ENCODE data around the gene IGF1R. TPM values are rescaled to one million over a fixed set of nuclear protein-coding genes. Genes with fewer than 3 reads are reported as not detected.

Gene IGF1R
- total and polyA plus RNA-seq, 2 of the 13 experiments (the other 11 are each of a cell fraction or from before 2014, with no cell fraction given) = 15.9 to 18.4 TPM

GRCh38 chr15:98727115-98728040 lies 79.0 kb downstream of the IGF1R start (continued):
- TF ChIP-seq ETS1 (CRISPR knock-in tag; IDR thresholded peaks at IDR 0.05) (no peak), ZNF773 (CRISPR knock-in tag; IDR thresholded peaks at IDR 0.05; ENCODE audit: borderline replicate concordance) (no peak), KDM2A (CRISPR knock-in tag; IDR thresholded peaks at IDR 0.05; ENCODE audit: borderline replicate concordance, low read depth) (peak; percentile 73; the same call in 1 of the 2 replicates), DR1 (CRISPR knock-in tag; IDR thresholded peaks at IDR 0.05) (no peak), PBX3 (CRISPR knock-in tag; IDR thresholded peaks at IDR 0.05; ENCODE audit: borderline replicate concordance) (no peak), CHCHD3 (CRISPR knock-in tag; IDR thresholded peaks at IDR 0.05) (no peak), ZNF777 (CRISPR knock-in tag; IDR thresholded peaks at IDR 0.05) (no peak), HNF4G (IDR thresholded peaks at IDR 0.05; ENCODE audit: borderline replicate concordance, low read depth, low read length) (no peak), HNF4G (CRISPR knock-in tag; IDR thresholded peaks at IDR 0.05; ENCODE audit: borderline replicate concordance, low read depth) (no peak), FOSL2 (CRISPR knock-in tag; IDR thresholded peaks at IDR 0.05) (peak; percentile 99)
- TF ChIP-seq, protein P1, sequence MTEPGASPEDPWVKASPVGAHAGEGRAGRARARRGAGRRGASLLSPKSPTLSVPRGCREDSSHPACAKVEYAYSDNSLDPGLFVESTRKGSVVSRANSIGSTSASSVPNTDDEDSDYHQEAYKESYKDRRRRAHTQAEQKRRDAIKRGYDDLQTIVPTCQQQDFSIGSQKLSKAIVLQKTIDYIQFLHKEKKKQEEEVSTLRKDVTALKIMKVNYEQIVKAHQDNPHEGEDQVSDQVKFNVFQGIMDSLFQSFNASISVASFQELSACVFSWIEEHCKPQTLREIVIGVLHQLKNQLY (CRISPR knock-in tag; IDR thresholded peaks at IDR 0.05) = no peak
- TF ChIP-seq, protein P2, sequence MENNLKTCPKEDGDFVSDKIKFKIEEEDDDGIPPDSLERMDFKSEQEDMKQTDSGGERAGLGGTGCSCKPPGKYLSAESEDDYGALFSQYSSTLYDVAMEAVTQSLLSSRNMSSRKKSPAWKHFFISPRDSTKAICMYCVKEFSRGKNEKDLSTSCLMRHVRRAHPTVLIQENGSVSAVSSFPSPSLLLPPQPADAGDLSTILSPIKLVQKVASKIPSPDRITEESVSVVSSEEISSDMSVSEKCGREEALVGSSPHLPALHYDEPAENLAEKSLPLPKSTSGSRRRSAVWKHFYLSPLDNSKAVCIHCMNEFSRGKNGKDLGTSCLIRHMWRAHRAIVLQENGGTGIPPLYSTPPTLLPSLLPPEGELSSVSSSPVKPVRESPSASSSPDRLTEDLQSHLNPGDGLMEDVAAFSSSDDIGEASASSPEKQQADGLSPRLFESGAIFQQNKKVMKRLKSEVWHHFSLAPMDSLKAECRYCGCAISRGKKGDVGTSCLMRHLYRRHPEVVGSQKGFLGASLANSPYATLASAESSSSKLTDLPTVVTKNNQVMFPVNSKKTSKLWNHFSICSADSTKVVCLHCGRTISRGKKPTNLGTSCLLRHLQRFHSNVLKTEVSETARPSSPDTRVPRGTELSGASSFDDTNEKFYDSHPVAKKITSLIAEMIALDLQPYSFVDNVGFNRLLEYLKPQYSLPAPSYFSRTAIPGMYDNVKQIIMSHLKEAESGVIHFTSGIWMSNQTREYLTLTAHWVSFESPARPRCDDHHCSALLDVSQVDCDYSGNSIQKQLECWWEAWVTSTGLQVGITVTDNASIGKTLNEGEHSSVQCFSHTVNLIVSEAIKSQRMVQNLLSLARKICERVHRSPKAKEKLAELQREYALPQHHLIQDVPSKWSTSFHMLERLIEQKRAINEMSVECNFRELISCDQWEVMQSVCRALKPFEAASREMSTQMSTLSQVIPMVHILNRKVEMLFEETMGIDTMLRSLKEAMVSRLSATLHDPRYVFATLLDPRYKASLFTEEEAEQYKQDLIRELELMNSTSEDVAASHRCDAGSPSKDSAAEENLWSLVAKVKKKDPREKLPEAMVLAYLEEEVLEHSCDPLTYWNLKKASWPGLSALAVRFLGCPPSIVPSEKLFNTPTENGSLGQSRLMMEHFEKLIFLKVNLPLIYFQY (CRISPR knock-in tag; IDR thresholded peaks at IDR 0.05; ENCODE audit: borderline replicate concordance) = peak; percentile 91; the same call in 1 of the 2 replicates
- TF ChIP-seq, protein P3, sequence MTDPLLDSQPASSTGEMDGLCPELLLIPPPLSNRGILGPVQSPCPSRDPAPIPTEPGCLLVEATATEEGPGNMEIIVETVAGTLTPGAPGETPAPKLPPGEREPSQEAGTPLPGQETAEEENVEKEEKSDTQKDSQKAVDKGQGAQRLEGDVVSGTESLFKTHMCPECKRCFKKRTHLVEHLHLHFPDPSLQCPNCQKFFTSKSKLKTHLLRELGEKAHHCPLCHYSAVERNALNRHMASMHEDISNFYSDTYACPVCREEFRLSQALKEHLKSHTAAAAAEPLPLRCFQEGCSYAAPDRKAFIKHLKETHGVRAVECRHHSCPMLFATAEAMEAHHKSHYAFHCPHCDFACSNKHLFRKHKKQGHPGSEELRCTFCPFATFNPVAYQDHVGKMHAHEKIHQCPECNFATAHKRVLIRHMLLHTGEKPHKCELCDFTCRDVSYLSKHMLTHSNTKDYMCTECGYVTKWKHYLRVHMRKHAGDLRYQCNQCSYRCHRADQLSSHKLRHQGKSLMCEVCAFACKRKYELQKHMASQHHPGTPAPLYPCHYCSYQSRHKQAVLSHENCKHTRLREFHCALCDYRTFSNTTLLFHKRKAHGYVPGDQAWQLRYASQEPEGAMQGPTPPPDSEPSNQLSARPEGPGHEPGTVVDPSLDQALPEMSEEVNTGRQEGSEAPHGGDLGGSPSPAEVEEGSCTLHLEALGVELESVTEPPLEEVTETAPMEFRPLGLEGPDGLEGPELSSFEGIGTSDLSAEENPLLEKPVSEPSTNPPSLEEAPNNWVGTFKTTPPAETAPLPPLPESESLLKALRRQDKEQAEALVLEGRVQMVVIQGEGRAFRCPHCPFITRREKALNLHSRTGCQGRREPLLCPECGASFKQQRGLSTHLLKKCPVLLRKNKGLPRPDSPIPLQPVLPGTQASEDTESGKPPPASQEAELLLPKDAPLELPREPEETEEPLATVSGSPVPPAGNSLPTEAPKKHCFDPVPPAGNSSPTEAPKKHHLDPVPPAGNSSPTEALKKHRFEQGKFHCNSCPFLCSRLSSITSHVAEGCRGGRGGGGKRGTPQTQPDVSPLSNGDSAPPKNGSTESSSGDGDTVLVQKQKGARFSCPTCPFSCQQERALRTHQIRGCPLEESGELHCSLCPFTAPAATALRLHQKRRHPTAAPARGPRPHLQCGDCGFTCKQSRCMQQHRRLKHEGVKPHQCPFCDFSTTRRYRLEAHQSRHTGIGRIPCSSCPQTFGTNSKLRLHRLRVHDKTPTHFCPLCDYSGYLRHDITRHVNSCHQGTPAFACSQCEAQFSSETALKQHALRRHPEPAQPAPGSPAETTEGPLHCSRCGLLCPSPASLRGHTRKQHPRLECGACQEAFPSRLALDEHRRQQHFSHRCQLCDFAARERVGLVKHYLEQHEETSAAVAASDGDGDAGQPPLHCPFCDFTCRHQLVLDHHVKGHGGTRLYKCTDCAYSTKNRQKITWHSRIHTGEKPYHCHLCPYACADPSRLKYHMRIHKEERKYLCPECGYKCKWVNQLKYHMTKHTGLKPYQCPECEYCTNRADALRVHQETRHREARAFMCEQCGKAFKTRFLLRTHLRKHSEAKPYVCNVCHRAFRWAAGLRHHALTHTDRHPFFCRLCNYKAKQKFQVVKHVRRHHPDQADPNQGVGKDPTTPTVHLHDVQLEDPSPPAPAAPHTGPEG (CRISPR knock-in tag; IDR thresholded peaks at IDR 0.05) = no peak
- TF ChIP-seq, protein P4, sequence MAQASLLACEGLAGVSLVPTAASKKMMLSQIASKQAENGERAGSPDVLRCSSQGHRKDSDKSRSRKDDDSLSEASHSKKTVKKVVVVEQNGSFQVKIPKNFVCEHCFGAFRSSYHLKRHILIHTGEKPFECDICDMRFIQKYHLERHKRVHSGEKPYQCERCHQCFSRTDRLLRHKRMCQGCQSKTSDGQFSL (CRISPR knock-in tag; IDR thresholded peaks at IDR 0.05) = no peak
